ENCODE results near the gene FLRT2.
A peak's percentile ranks its signal among the peaks of the same experiment; 100 is the strongest.

FLRT2 gene

DNA sequence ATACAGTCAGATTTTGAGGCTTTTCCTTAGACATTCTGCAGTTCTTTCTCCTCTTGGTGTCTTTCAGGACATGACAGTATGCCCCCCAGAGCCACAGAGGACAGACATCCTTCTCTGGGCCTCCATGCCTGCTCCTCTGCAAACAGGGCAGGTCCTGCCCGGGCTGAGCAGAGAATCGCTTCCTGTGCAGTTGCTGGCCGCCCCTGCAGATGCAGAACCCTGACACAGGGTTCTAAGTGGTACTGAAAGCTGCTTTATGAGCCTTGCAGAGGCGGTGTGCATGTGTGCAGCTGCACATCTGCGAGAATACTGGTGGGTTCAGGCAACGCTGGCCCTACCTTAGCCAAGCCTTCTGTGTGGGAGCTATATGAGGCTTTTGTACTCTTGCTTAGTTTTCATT lies 54.5 kb downstream of the FLRT2 start:
- DNase-seq (ENCODE audit: low read depth), result no peak
- no peak overlapping the region for H3K4me3 ChIP-seq (ENCODE audit: low read length)
- TF ChIP-seq, protein P1, sequence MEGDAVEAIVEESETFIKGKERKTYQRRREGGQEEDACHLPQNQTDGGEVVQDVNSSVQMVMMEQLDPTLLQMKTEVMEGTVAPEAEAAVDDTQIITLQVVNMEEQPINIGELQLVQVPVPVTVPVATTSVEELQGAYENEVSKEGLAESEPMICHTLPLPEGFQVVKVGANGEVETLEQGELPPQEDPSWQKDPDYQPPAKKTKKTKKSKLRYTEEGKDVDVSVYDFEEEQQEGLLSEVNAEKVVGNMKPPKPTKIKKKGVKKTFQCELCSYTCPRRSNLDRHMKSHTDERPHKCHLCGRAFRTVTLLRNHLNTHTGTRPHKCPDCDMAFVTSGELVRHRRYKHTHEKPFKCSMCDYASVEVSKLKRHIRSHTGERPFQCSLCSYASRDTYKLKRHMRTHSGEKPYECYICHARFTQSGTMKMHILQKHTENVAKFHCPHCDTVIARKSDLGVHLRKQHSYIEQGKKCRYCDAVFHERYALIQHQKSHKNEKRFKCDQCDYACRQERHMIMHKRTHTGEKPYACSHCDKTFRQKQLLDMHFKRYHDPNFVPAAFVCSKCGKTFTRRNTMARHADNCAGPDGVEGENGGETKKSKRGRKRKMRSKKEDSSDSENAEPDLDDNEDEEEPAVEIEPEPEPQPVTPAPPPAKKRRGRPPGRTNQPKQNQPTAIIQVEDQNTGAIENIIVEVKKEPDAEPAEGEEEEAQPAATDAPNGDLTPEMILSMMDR (IDR thresholded peaks at IDR 0.05; ENCODE audit: insufficient read depth, low read depth, low read length, missing control alignments), result no peak

DNA sequence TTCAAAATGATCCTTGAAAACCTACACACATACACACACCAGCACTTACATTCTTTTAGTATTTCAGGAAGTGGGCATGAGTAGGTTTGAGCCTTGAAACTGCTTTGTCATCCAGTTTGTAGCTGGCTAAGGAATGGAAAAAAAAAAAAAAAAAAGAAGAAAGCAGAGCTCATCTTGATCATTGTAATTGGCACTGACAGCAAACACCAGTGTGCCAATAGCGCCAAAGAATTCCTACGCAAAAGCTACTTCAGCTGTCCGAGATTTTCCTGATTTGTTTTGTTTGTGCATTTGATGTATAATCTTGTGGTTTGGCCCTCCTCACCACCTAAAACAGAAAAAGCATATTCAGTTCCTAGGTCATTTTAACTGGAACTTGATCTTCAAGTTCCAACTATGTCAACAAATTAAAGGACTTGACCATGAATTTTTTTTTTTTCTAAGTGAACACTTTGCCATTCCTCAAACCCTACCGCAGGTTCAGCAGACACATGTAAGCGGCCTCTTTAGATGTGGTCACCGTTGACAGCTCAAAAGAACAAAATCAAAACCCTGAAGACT lies 57.3 kb downstream of the FLRT2 start:
- TF ChIP-seq, protein P1 (IDR thresholded peaks at IDR 0.05; ENCODE audit: insufficient read depth, low read depth, low read length, missing control alignments), result no peak
- peak; percentile 70 for DNase-seq (ENCODE audit: low read depth)
- H3K4me3 ChIP-seq (ENCODE audit: low read length), result no peak overlapping the region

DNA sequence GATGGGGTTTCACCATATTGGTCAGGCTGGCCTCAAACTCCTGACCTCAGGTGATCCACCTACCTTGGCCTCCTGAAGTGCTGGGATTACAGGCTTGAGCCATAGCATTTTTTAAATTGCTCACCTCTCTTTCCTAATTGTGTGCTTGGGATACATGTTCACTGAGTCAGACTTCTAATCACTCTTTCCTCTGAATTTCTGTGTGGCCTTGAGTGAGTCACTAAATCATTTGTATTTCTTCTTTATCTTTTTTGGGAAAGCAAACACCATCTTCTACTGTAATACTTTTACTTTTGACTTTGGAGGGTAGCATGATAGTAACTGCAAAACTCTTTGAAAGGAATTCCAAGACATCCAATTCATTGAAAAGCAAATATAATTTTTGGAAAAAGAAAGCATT lies 60.8 kb downstream of the FLRT2 start:
- TF ChIP-seq, protein P1 (IDR thresholded peaks at IDR 0.05; ENCODE audit: insufficient read depth, low read depth, low read length, missing control alignments), result no peak
- DNase-seq (ENCODE audit: low read depth), result peak; percentile 76
- no peak overlapping the region for H3K4me3 ChIP-seq (ENCODE audit: low read length)

DNA sequence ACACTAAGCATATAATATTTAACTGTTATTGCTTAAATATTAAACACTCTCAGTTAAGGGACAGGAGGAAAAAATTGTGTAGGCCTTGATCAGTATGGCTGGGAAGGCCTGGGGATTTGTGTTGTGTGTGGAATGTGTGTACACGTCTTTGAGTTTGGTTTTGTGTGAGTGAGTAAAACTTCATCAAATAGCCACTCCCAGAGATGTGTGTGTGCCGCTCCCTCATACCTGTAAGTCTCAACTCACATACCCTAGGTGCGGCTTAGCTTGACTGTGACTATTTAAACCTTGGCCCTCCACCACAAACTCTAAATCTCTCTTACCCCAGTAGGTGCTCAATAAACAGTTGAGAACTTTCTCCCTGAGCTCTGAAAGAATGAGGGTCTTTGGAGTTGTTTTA lies 64.3 kb downstream of the FLRT2 start:
- peak; percentile 52 for DNase-seq (ENCODE audit: low read depth)
- no peak overlapping the region for H3K4me3 ChIP-seq (ENCODE audit: low read length)
- TF ChIP-seq, protein P1 (IDR thresholded peaks at IDR 0.05; ENCODE audit: insufficient read depth, low read depth, low read length, missing control alignments), result no peak

DNA sequence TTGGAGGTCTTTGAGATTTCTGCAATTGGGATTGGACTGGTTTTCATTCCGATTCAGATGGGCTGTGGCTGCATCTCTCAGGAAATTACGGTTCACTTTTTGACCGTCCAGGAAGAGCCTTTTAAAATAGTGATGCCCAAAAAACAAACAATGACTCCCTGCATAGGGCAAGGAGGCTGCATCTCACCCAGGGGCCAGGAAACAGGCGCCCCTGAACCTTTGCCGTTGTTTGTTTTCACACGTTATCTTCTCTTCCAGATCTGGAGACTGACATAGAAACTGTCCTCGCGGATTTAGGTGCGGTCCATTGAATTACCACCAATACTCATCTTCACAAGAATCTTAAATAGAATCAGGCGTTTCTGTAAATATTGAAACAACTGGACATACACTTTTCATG lies 66.0 kb downstream of the FLRT2 start:
- no peak overlapping the region for H3K4me3 ChIP-seq (ENCODE audit: low read length)
- DNase-seq (ENCODE audit: low read depth), result no peak
- TF ChIP-seq, protein P1 (IDR thresholded peaks at IDR 0.05; ENCODE audit: insufficient read depth, low read depth, low read length, missing control alignments), result no peak

DNA sequence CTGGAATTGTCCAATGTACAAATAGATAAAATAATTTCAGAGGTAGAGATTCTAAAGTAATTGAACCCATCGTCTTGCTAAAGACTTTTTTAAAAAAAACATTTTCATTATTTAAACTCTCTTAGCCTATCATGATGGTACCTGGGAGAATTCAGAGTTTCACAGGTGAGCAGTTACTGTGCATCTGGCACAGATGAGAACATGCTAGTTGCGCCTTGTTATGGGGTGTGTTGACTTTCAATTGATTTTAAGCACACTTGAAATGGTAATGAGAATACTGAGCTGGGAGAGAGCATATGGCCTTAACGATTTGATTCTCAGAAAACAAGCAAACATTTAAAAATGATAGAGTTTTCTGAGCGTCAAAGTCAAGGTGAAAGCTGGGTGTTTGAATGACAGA lies 66.6 kb downstream of the FLRT2 start:
- TF ChIP-seq, protein P1 (IDR thresholded peaks at IDR 0.05; ENCODE audit: insufficient read depth, low read depth, low read length, missing control alignments), result no peak
- DNase-seq (ENCODE audit: low read depth), result no peak
- H3K4me3 ChIP-seq (ENCODE audit: low read length), result no peak overlapping the region

DNA sequence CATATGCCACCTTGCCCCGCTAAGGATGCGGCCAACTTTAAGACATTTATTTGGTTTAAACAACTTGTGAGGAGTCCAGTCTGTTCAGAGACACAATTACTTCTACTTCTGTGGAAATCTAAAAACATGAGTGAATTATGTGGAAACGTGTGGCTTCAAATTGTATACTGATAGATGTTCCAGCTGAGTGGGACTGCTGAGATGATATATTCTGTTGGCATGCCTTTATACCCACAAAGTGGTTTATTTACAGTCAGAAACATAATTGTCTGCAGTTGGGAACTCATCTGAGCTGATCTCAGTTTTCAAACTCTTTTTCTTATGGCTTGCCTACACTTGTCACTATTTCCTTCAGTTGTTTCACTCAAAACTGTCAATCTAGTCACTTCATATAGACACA lies 67.8 kb downstream of the FLRT2 start:
- H3K4me3 ChIP-seq (ENCODE audit: low read length), result no peak overlapping the region
- TF ChIP-seq, protein P1 (IDR thresholded peaks at IDR 0.05; ENCODE audit: insufficient read depth, low read depth, low read length, missing control alignments), result no peak
- no peak for DNase-seq (ENCODE audit: low read depth)

All from epithelial cell of esophagus (primary cell).